ENCODE measurements around the gene LASP1.

- TF ChIP-seq CEBPB (IDR thresholded peaks at IDR 0.05; ENCODE audit: low read depth, low read length), result no peak
- no peak for TF ChIP-seq SP2 (IDR thresholded peaks at IDR 0.05; ENCODE audit: low read length)
Observed at GRCh38 chr17:38917259-38917658, 47.4 kb downstream of the LASP1 start.

All from H1 (cell line).